ENCODE measurements around the gene ACSL5.

The ACSL5 gene

DNA sequence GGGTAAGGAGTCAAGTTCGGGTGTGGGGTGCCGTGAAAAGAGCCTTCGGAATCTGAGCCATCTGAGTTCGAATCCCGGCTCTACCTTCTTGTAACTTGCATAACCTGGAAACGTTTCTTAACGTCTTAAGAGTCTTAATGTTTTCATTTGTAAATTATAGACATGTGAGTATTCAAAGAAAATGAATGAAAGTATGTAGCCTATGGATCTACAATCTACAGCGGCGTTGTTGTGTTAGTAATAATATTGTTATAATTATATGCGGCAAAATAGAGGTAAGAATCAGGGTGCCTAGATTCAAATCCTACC lies 73.7 kb downstream of the ACSL5 start:
- Histone ChIP-seq H3K36me3 (replicated peaks; ENCODE audit: low read depth, low read length) (peaks cover 11% of the 10 kb centered on the region), H3K4me1 (ENCODE audit: low read length) (peaks cover 11% of the 10 kb centered on the region), H3K27ac (ENCODE audit: low read length) (no peak overlapping the region), H3K4me3 (ENCODE audit: low read length) (peak overlapping the region; percentile 100), H3K79me2 (ENCODE audit: low read length) (peaks cover 50% of the 10 kb centered on the region), H3K4me2 (ENCODE audit: low read length) (peak overlapping the region; percentile 77), H3K9me3 (ENCODE audit: insufficient read depth, low read length) (no peaks in the 10 kb centered on the region), H3K9ac (ENCODE audit: low read length) (peak overlapping the region; percentile 99), H4K20me1 (ENCODE audit: insufficient read depth, low read length) (no peaks in the 10 kb centered on the region), H2AFZ (ENCODE audit: low read depth, low read length) (peak overlapping the region; percentile 88), H3K27me3 (ENCODE audit: low read depth, low read length) (no peaks in the 10 kb centered on the region)
- TF ChIP-seq, protein P1, sequence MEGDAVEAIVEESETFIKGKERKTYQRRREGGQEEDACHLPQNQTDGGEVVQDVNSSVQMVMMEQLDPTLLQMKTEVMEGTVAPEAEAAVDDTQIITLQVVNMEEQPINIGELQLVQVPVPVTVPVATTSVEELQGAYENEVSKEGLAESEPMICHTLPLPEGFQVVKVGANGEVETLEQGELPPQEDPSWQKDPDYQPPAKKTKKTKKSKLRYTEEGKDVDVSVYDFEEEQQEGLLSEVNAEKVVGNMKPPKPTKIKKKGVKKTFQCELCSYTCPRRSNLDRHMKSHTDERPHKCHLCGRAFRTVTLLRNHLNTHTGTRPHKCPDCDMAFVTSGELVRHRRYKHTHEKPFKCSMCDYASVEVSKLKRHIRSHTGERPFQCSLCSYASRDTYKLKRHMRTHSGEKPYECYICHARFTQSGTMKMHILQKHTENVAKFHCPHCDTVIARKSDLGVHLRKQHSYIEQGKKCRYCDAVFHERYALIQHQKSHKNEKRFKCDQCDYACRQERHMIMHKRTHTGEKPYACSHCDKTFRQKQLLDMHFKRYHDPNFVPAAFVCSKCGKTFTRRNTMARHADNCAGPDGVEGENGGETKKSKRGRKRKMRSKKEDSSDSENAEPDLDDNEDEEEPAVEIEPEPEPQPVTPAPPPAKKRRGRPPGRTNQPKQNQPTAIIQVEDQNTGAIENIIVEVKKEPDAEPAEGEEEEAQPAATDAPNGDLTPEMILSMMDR (IDR thresholded peaks at IDR 0.05; ENCODE audit: low read depth, low read length): no peak
- no peak for TF ChIP-seq EZH2phosphoT487 (IDR thresholded peaks at IDR 0.05; ENCODE audit: low read depth)

DNA sequence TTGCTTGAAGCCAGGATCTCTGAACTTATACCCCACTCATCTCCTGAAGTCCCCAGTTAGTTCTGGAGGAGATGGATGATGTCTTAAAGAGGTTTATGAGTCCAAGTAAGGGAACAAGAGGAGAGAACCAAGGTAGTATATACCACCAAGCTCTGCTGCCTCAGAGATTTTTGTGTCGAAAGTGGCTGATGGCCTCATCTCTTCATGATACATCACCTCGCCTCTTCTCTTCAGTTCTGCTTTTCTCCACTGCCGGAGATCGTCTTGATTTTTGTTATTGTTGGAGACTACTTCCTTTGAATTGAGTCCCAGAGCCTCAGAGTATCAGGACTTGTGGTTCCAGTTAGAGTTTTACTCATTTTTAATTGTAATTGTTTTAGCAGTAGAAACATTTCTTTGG lies 75.0 kb downstream of the ACSL5 start:
- H3K4me3 ChIP-seq (ENCODE audit: low read length): no peak overlapping the region
- H3K4me2 ChIP-seq (ENCODE audit: low read length): no peak overlapping the region

DNA sequence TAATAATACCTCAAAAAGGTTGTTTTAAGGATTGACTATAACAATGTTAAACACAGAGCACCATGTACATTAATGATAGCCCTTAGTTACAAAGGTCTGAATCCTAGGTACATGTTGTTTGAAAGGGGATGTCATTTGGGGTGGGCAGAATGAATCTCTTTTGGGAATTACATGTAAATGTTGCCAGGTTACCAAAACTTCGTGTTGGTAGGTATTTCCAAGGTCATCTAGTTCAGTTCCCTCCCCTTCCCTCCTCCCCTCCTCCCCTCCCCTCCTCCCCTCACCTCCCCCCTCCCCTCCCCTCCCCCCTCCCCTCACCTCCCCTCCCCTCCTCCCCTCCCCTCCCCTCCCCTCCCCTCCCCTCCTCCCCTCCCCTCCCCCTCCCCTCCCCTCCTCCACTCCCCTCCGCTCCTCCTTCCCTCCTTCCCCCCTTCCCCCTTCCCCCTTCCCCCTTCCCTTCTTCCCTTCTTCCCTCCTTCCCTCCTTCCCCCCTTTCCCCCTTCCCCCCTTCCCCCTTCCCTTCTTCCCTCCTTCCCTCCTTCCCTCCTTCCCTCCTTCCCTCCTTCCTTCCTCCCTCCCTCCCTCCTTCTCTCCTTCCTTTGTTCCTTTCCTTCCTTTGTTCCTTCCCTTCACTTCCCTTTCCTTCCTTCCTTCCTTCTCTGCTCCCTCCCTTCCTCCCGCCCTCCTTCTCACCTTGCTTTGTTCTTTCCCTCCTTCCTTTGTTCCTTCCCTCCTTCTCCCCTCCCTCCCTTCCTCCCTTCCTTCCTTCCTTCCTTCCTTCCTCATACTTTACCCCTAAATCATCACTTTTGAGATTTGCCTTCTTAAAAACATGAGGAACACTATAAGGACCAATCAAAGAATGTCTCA lies 81.2 kb downstream of the ACSL5 start:
- H3K4me2 ChIP-seq (ENCODE audit: low read length): no peak overlapping the region
- no peak overlapping the region for H3K27ac ChIP-seq (ENCODE audit: low read length)
- peaks cover 9% of the 10 kb centered on the region for H3K79me2 ChIP-seq (ENCODE audit: low read length)
- H3K9me3 ChIP-seq (ENCODE audit: insufficient read depth, low read length): no peaks in the 10 kb centered on the region
- H3K4me3 ChIP-seq (ENCODE audit: low read length): no peak overlapping the region
- no peak for TF ChIP-seq EZH2phosphoT487 (IDR thresholded peaks at IDR 0.05; ENCODE audit: low read depth)
- TF ChIP-seq, protein P1 (IDR thresholded peaks at IDR 0.05; ENCODE audit: low read depth, low read length): no peak
- H2AFZ ChIP-seq (ENCODE audit: low read depth, low read length): no peak overlapping the region
- H3K4me1 ChIP-seq (ENCODE audit: low read length): no peaks in the 10 kb centered on the region
- no peaks in the 10 kb centered on the region for H4K20me1 ChIP-seq (ENCODE audit: insufficient read depth, low read length)
- H3K9ac ChIP-seq (ENCODE audit: low read length): no peak overlapping the region
- H3K36me3 ChIP-seq (replicated peaks; ENCODE audit: low read depth, low read length): no peaks in the 10 kb centered on the region
- no peaks in the 10 kb centered on the region for H3K27me3 ChIP-seq (ENCODE audit: low read depth, low read length)

More for the DNA sequence above, 75.0 kb downstream of the ACSL5 start:
- Histone ChIP-seq H2AFZ (ENCODE audit: low read depth, low read length) (no peak overlapping the region), H3K27me3 (ENCODE audit: low read depth, low read length) (no peaks in the 10 kb centered on the region), H3K27ac (ENCODE audit: low read length) (no peak overlapping the region), H3K4me1 (ENCODE audit: low read length) (peaks cover 11% of the 10 kb centered on the region), H3K36me3 (replicated peaks; ENCODE audit: low read depth, low read length) (peaks cover 6% of the 10 kb centered on the region), H3K9ac (ENCODE audit: low read length) (no peak overlapping the region), H3K9me3 (ENCODE audit: insufficient read depth, low read length) (no peaks in the 10 kb centered on the region), H4K20me1 (ENCODE audit: insufficient read depth, low read length) (no peaks in the 10 kb centered on the region), H3K79me2 (ENCODE audit: low read length) (peaks cover 50% of the 10 kb centered on the region)
- no peak for TF ChIP-seq EZH2phosphoT487 (IDR thresholded peaks at IDR 0.05; ENCODE audit: low read depth)
- TF ChIP-seq, protein P1 (IDR thresholded peaks at IDR 0.05; ENCODE audit: low read depth, low read length): no peak

- H3K9ac ChIP-seq (ENCODE audit: low read length): no peak overlapping the region
- TF ChIP-seq, protein P1 (IDR thresholded peaks at IDR 0.05; ENCODE audit: low read depth, low read length): no peak
- no peak for TF ChIP-seq EZH2phosphoT487 (IDR thresholded peaks at IDR 0.05; ENCODE audit: low read depth)
- no peak overlapping the region for H2AFZ ChIP-seq (ENCODE audit: low read depth, low read length)
- no peaks in the 10 kb centered on the region for H3K9me3 ChIP-seq (ENCODE audit: insufficient read depth, low read length)
- H3K79me2 ChIP-seq (ENCODE audit: low read length): peaks cover 4% of the 10 kb centered on the region
- H3K4me3 ChIP-seq (ENCODE audit: low read length): no peak overlapping the region
- no peak overlapping the region for H3K27ac ChIP-seq (ENCODE audit: low read length)
- no peaks in the 10 kb centered on the region for H3K4me1 ChIP-seq (ENCODE audit: low read length)
- H4K20me1 ChIP-seq (ENCODE audit: insufficient read depth, low read length): no peaks in the 10 kb centered on the region
- H3K36me3 ChIP-seq (replicated peaks; ENCODE audit: low read depth, low read length): no peaks in the 10 kb centered on the region
- H3K4me2 ChIP-seq (ENCODE audit: low read length): no peak overlapping the region
- H3K27me3 ChIP-seq (ENCODE audit: low read depth, low read length): no peaks in the 10 kb centered on the region
Observed at GRCh38 chr10:112456533-112456932, 82.6 kb downstream of the ACSL5 start.

Data from OCI-LY3 (cell line).